ENCODE results near the gene GZMH.

GZMH gene

DNA sequence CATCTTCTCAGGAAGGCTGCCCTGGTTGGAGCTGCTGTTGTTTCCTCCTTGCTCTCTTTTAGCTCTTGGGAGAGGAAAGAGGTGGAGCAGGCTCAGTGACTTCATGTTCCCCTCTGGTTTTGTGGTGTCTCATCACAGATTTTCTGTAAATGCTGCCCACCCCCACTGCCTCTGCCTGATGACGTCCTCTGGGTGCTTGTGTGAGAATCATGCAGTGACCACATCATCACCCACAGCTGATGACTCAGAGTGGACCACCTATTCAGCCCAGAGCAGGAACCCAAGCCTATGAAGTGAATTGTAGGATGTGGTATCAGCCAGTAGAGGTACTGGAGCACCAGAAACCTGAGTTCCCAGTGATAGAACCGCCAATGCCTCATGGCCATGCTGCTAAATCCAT, 24.7 kb upstream of the GZMH start, which contains the start of gene GZMB:
Gene GZMB (minus strand): TSS at position 33 of the 400 bp plus-strand sequence. CDS start 30 bp downstream, at position 3.
- no peak within 1 kb of the TSS for H2AK5ac ChIP-seq (ENCODE audit: low read depth, low read length)
- no peak within 1 kb of the TSS for H3K23ac ChIP-seq (ENCODE audit: low read depth, low read length, poor library complexity)
- H3K27ac ChIP-seq (replicated peaks; ENCODE audit: low read length): no peak within 1 kb of the TSS
- H2BK120ac ChIP-seq (ENCODE audit: low read depth, low read length): no peak within 1 kb of the TSS
- no CpG with 5 or more reads among the region's 2 CpGs for WGBS, 2 donors (ENCODE audit: extremely low coverage in 2 of 2, insufficient read length in 2 of 2, insufficient replicate concordance in 1 of 2)
- H3K79me1 ChIP-seq (ENCODE audit: low read depth, low read length): no peaks in the 10 kb centered on the region
- H3K36me3 ChIP-seq (replicated peaks in 1 of 2; ENCODE audit: control insufficient read depth in 2 of 2, insufficient read depth in 2 of 2, low read length in 2 of 2): no peaks in the 10 kb centered on the region
- H3K18ac ChIP-seq (ENCODE audit: low read length): no peak within 1 kb of the TSS
- H2BK5ac ChIP-seq (ENCODE audit: low read length): no peak within 1 kb of the TSS
- H3K4me3 ChIP-seq (ENCODE audit: low read length in 2 of 2): no peak within 1 kb of the TSS
- no peak within 1 kb of the TSS for H3K4me2 ChIP-seq (ENCODE audit: insufficient read depth, low read length, poor library complexity, severe bottlenecking)
- no peak within 1 kb of the TSS for H3K9ac ChIP-seq (ENCODE audit: low read depth, low read length, poor library complexity)
- H4K8ac ChIP-seq (ENCODE audit: low read depth, low read length): no peak within 1 kb of the TSS
- no peak within 1 kb of the TSS for H4K91ac ChIP-seq (ENCODE audit: low read depth, low read length, poor library complexity)
- H2AFZ ChIP-seq (ENCODE audit: low read length): no peak within 1 kb of the TSS
- H3K27me3 ChIP-seq (ENCODE audit: control insufficient read depth in 3 of 3, insufficient read depth in 3 of 3, low read depth in 1 of 3, low read length in 3 of 3): no peaks in the 10 kb centered on the region
- peaks cover 0 to 10% of the 10 kb centered on the region in 2 donors for H3K9me3 ChIP-seq (replicated peaks in 1 of 2; ENCODE audit: control insufficient read depth in 2 of 2, insufficient read depth in 1 of 2, low read depth in 1 of 2, low read length in 2 of 2)
- no peak within 1 kb of the TSS for H2BK12ac ChIP-seq (ENCODE audit: low read length)
- DNase-seq (ENCODE audit: low spot score): no peak
- peak within 1 kb of the TSS; percentile 76 for H3K14ac ChIP-seq (ENCODE audit: low read length)
- H2BK15ac ChIP-seq (ENCODE audit: low read length): no peak within 1 kb of the TSS
- no peaks in the 10 kb centered on the region for H3K4me1 ChIP-seq (ENCODE audit: control insufficient read depth in 2 of 2, insufficient read depth in 1 of 2, low read depth in 1 of 2, low read length in 2 of 2)
- no peak within 1 kb of the TSS for H3K4ac ChIP-seq (ENCODE audit: low read length)

DNA sequence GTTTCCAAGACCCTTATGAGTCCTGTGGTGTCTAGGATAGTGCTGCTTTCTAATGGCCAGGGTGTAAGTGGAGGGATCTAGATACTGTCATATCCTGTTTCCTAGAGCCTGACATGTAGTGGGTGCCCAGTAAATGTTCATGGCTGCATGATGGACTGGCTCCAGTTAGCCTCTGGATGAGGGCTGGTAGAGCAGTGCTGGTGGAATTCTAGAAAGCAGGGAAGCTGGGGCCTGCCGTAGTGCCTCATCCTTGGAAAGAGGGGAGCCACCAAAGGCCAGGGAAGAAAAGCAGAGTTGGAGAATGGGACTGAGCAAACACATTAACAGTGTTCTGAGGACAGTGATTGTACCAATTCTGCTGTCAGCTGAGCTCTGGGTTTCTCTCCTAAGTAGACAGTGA, 23.9 kb upstream of the GZMH start:
- H3K4ac ChIP-seq (ENCODE audit: low read length): no peak overlapping the region
- no peak overlapping the region for H3K4me3 ChIP-seq (ENCODE audit: low read length in 2 of 2)
- no CpG with 5 or more reads among the region's 1 CpG for whole genome bisulfite sequencing, 2 donors (ENCODE audit: extremely low coverage in 2 of 2, insufficient read length in 2 of 2, insufficient replicate concordance in 1 of 2)
- no peak overlapping the region for H2BK15ac ChIP-seq (ENCODE audit: low read length)
- H3K27ac ChIP-seq (replicated peaks; ENCODE audit: low read length): no peak overlapping the region
- no peak overlapping the region for H3K18ac ChIP-seq (ENCODE audit: low read length)
- no peak overlapping the region for H2AK5ac ChIP-seq (ENCODE audit: low read depth, low read length)
- no peak overlapping the region for H3K9ac ChIP-seq (ENCODE audit: low read depth, low read length, poor library complexity)
- H2BK5ac ChIP-seq (ENCODE audit: low read length): no peak overlapping the region
- no peaks in the 10 kb centered on the region for H3K4me1 ChIP-seq (ENCODE audit: control insufficient read depth in 2 of 2, insufficient read depth in 1 of 2, low read depth in 1 of 2, low read length in 2 of 2)
- H3K9me3 ChIP-seq (replicated peaks in 1 of 2; ENCODE audit: control insufficient read depth in 2 of 2, insufficient read depth in 1 of 2, low read depth in 1 of 2, low read length in 2 of 2): peaks cover 0 to 10% of the 10 kb centered on the region in 2 donors
- no peak overlapping the region for H2BK12ac ChIP-seq (ENCODE audit: low read length)
- H4K8ac ChIP-seq (ENCODE audit: low read depth, low read length): no peak overlapping the region
- no peak overlapping the region for H3K4me2 ChIP-seq (ENCODE audit: insufficient read depth, low read length, poor library complexity, severe bottlenecking)
- H3K14ac ChIP-seq (ENCODE audit: low read length): no peak overlapping the region
- H2AFZ ChIP-seq (ENCODE audit: low read length): no peak overlapping the region
- H2BK120ac ChIP-seq (ENCODE audit: low read depth, low read length): no peak overlapping the region
- H3K27me3 ChIP-seq (ENCODE audit: control insufficient read depth in 3 of 3, insufficient read depth in 3 of 3, low read depth in 1 of 3, low read length in 3 of 3): no peaks in the 10 kb centered on the region
- H3K79me1 ChIP-seq (ENCODE audit: low read depth, low read length): no peaks in the 10 kb centered on the region
- H4K91ac ChIP-seq (ENCODE audit: low read depth, low read length, poor library complexity): no peak overlapping the region
- H3K36me3 ChIP-seq (replicated peaks in 1 of 2; ENCODE audit: control insufficient read depth in 2 of 2, insufficient read depth in 2 of 2, low read length in 2 of 2): no peaks in the 10 kb centered on the region
- DNase-seq (ENCODE audit: low spot score): no peak
- no peak overlapping the region for H3K23ac ChIP-seq (ENCODE audit: low read depth, low read length, poor library complexity)

DNA sequence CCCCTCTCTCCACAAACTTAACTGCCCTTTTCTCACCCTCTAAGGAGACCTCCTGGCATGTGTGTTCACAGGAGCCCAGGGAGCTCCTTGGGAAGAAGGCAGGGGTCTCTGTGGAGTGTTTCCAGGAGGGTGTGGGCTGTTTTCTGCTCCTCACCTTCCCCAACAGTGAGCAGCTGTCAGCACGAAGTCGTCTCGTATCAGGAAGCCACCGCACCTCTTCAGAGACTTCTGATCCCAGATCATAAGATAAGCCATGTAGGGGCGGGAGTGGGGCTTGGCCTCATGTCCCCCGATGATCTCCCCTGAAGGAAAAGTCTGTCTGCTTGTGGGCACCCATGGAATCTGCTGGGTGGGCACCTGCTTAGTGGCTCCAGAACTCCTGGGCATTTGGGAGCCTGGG, 23.3 kb upstream of the GZMH start:
- Histone ChIP-seq H3K27me3 (ENCODE audit: control insufficient read depth in 3 of 3, insufficient read depth in 3 of 3, low read depth in 1 of 3, low read length in 3 of 3) (no peaks in the 10 kb centered on the region), H3K4me1 (ENCODE audit: control insufficient read depth in 2 of 2, insufficient read depth in 1 of 2, low read depth in 1 of 2, low read length in 2 of 2) (no peaks in the 10 kb centered on the region), H3K79me1 (ENCODE audit: low read depth, low read length) (no peaks in the 10 kb centered on the region), H3K4me3 (ENCODE audit: low read length in 2 of 2) (no peak overlapping the region), H3K18ac (ENCODE audit: low read length) (peak overlapping the region; percentile 8), H3K4ac (ENCODE audit: low read length) (no peak overlapping the region), H3K14ac (ENCODE audit: low read length) (no peak overlapping the region), H3K27ac (replicated peaks; ENCODE audit: low read length) (no peak overlapping the region), H2AFZ (ENCODE audit: low read length) (no peak overlapping the region), H3K9ac (ENCODE audit: low read depth, low read length, poor library complexity) (no peak overlapping the region), H4K91ac (ENCODE audit: low read depth, low read length, poor library complexity) (no peak overlapping the region), H4K8ac (ENCODE audit: low read depth, low read length) (no peak overlapping the region), H2AK5ac (ENCODE audit: low read depth, low read length) (no peak overlapping the region), H3K4me2 (ENCODE audit: insufficient read depth, low read length, poor library complexity, severe bottlenecking) (no peak overlapping the region), H3K23ac (ENCODE audit: low read depth, low read length, poor library complexity) (no peak overlapping the region), H2BK12ac (ENCODE audit: low read length) (no peak overlapping the region), H2BK15ac (ENCODE audit: low read length) (no peak overlapping the region), H3K36me3 (replicated peaks in 1 of 2; ENCODE audit: control insufficient read depth in 2 of 2, insufficient read depth in 2 of 2, low read length in 2 of 2) (no peaks in the 10 kb centered on the region), H3K9me3 (replicated peaks in 1 of 2; ENCODE audit: control insufficient read depth in 2 of 2, insufficient read depth in 1 of 2, low read depth in 1 of 2, low read length in 2 of 2) (peaks cover 0 to 10% of the 10 kb centered on the region in 2 donors), H2BK5ac (ENCODE audit: low read length) (no peak overlapping the region), H2BK120ac (ENCODE audit: low read depth, low read length) (no peak overlapping the region)
- WGBS, 2 donors (ENCODE audit: extremely low coverage in 2 of 2, insufficient read length in 2 of 2, insufficient replicate concordance in 1 of 2): no CpG with 5 or more reads among the region's 6 CpGs
- DNase-seq (ENCODE audit: low spot score): no peak

DNA sequence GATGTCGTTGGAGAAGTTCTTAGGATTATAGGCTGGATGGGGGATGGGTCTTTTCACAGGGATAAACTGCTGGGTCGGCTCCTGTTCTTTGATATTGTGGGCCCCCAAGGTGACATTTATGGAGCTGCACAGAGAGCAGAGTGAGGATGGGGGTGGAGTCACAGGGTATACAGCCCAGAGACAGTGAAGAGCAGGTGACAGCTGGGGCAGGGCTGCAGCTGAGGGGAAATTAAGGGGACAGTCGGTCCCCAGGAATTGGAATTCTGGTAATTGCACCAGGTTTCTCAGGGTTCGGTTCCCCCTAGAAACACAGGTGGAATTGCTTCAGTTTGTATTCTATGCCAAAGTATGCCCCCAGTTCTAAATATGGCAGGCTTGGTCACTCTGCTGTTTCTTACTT, 22.9 kb upstream of the GZMH start:
- Histone ChIP-seq H3K4me3 (ENCODE audit: low read length in 2 of 2) (no peak overlapping the region), H2BK12ac (ENCODE audit: low read length) (no peak overlapping the region), H2BK120ac (ENCODE audit: low read depth, low read length) (no peak overlapping the region), H3K27ac (replicated peaks; ENCODE audit: low read length) (no peak overlapping the region), H3K27me3 (ENCODE audit: control insufficient read depth in 3 of 3, insufficient read depth in 3 of 3, low read depth in 1 of 3, low read length in 3 of 3) (no peaks in the 10 kb centered on the region), H2AK5ac (ENCODE audit: low read depth, low read length) (no peak overlapping the region), H2AFZ (ENCODE audit: low read length) (no peak overlapping the region), H3K18ac (ENCODE audit: low read length) (no peak overlapping the region), H3K9me3 (replicated peaks in 1 of 2; ENCODE audit: control insufficient read depth in 2 of 2, insufficient read depth in 1 of 2, low read depth in 1 of 2, low read length in 2 of 2) (peaks cover 0 to 10% of the 10 kb centered on the region in 2 donors), H3K4me2 (ENCODE audit: insufficient read depth, low read length, poor library complexity, severe bottlenecking) (no peak overlapping the region), H4K91ac (ENCODE audit: low read depth, low read length, poor library complexity) (no peak overlapping the region), H3K79me1 (ENCODE audit: low read depth, low read length) (no peaks in the 10 kb centered on the region), H3K4me1 (ENCODE audit: control insufficient read depth in 2 of 2, insufficient read depth in 1 of 2, low read depth in 1 of 2, low read length in 2 of 2) (no peaks in the 10 kb centered on the region), H3K4ac (ENCODE audit: low read length) (no peak overlapping the region), H2BK15ac (ENCODE audit: low read length) (no peak overlapping the region), H2BK5ac (ENCODE audit: low read length) (no peak overlapping the region), H3K23ac (ENCODE audit: low read depth, low read length, poor library complexity) (no peak overlapping the region), H3K9ac (ENCODE audit: low read depth, low read length, poor library complexity) (no peak overlapping the region), H3K36me3 (replicated peaks in 1 of 2; ENCODE audit: control insufficient read depth in 2 of 2, insufficient read depth in 2 of 2, low read length in 2 of 2) (no peaks in the 10 kb centered on the region), H4K8ac (ENCODE audit: low read depth, low read length) (no peak overlapping the region), H3K14ac (ENCODE audit: low read length) (no peak overlapping the region)
- WGBS, 2 donors (ENCODE audit: extremely low coverage in 2 of 2, insufficient read length in 2 of 2, insufficient replicate concordance in 1 of 2): no CpG with 5 or more reads among the region's 4 CpGs
- DNase-seq (ENCODE audit: low spot score): no peak
